Measurements from ENCODE around the gene TBL3. TPM values are rescaled to one million over a fixed set of nuclear protein-coding genes. Genes with fewer than 3 reads are reported as not detected.

The TBL3 gene
- total and polyA plus RNA-seq, 4 donors = 12.5 to 24.3 (median 14.2) TPM

GRCh38 chr16:1998852-1999801, 27.3 kb downstream of the TBL3 start:
- no peak overlapping the region for H3K27ac ChIP-seq (ENCODE audit: low read depth in 1 of 2, low read length in 2 of 2)
- H3K4me3 ChIP-seq (ENCODE audit: low read depth in 1 of 3, low read length in 3 of 3) = no peak overlapping the region
- peaks cover 24 to 67% (median 28%) of the 10 kb centered on the region in 4 donors for H3K36me3 ChIP-seq (ENCODE audit: control insufficient read depth in 4 of 4, insufficient read depth in 3 of 4, low read depth in 1 of 4, low read length in 3 of 4)
- H3K4me1 ChIP-seq (ENCODE audit: control insufficient read depth in 4 of 4, insufficient read depth in 4 of 4, low read length in 3 of 4) = peaks cover 2 to 9% (median 6%) of the 10 kb centered on the region in 4 donors
- H3K27me3 ChIP-seq (ENCODE audit: control insufficient read depth in 4 of 4, insufficient read depth in 4 of 4, low read length in 3 of 4) = no peaks in the 10 kb centered on the region
- WGBS = 96% methylated on average over 39 of the region's 39 CpGs
- H3K9me3 ChIP-seq (ENCODE audit: control insufficient read depth in 4 of 4, low read length in 3 of 4) = no peaks in the 10 kb centered on the region
- H3K9ac ChIP-seq (ENCODE audit: low read depth in 1 of 2, low read length in 2 of 2) = no peak overlapping the region
- TF ChIP-seq FOXA2 (IDR thresholded peaks at IDR 0.05) (no peak), YY1 (IDR thresholded peaks at IDR 0.05) (no peak), JUND (IDR thresholded peaks at IDR 0.05) (no peak), GABPA (IDR thresholded peaks at IDR 0.05 in 1 of 2, conservative IDR thresholded peaks at IDR 0.05 in 1 of 2) (no peak), RXRA (IDR thresholded peaks at IDR 0.05) (no peak), TAF1 (conservative IDR thresholded peaks at IDR 0.05) (no peak), HNF4A (conservative IDR thresholded peaks at IDR 0.05) (no peak), ATF3 (IDR thresholded peaks at IDR 0.05) (no peak), HNF4G (IDR thresholded peaks at IDR 0.05) (no peak), MAX (IDR thresholded peaks at IDR 0.05) (no peak), NR2F2 (IDR thresholded peaks at IDR 0.05) (no peak), RAD21 (IDR thresholded peaks at IDR 0.05) (no peak), SP1 (IDR thresholded peaks at IDR 0.05) (no peak)
- no peak for DNase-seq (ENCODE audit: low spot score)

- DNase-seq (ENCODE audit: low spot score) = no peak
- H3K27ac ChIP-seq (ENCODE audit: low read depth in 1 of 2, low read length in 2 of 2) = no peak overlapping the region
- WGBS = 93% methylated on average over 28 of the region's 28 CpGs
- no peak for TF ChIP-seq CTCF (IDR thresholded peaks at IDR 0.05; ENCODE audit: low read depth, low read length, missing input control)
- no peak for TF ChIP-seq YY1 (IDR thresholded peaks at IDR 0.05)
- TF ChIP-seq ZBTB33 (IDR thresholded peaks at IDR 0.05) = no peak
- no peak for TF ChIP-seq JUND (IDR thresholded peaks at IDR 0.05)
- no peak for TF ChIP-seq RXRA (IDR thresholded peaks at IDR 0.05)
- TF ChIP-seq EGR1 (IDR thresholded peaks at IDR 0.05; ENCODE audit: low read depth in 2 of 2) = no peak
- no peak for TF ChIP-seq ATF3 (IDR thresholded peaks at IDR 0.05)
- TF ChIP-seq GABPA (IDR thresholded peaks at IDR 0.05 in 1 of 2, conservative IDR thresholded peaks at IDR 0.05 in 1 of 2) = no peak
- TF ChIP-seq NR2F2 (IDR thresholded peaks at IDR 0.05) = no peak
- TF ChIP-seq SP1 (IDR thresholded peaks at IDR 0.05) = no peak
- TF ChIP-seq HNF4G (IDR thresholded peaks at IDR 0.05) = no peak
- H3K4me1 ChIP-seq (ENCODE audit: control insufficient read depth in 4 of 4, insufficient read depth in 4 of 4, low read length in 3 of 4) = peaks cover 10 to 18% (median 15%) of the 10 kb centered on the region in 4 donors
- no peak overlapping the region for H3K4me3 ChIP-seq (ENCODE audit: low read depth in 1 of 3, low read length in 3 of 3)
- no peaks in the 10 kb centered on the region for H3K9me3 ChIP-seq (ENCODE audit: control insufficient read depth in 4 of 4, low read length in 3 of 4)
- no peaks in the 10 kb centered on the region for H3K27me3 ChIP-seq (ENCODE audit: control insufficient read depth in 4 of 4, insufficient read depth in 4 of 4, low read length in 3 of 4)
- no peak overlapping the region for H3K9ac ChIP-seq (ENCODE audit: low read depth in 1 of 2, low read length in 2 of 2)
- peaks cover 24 to 67% (median 28%) of the 10 kb centered on the region in 4 donors for H3K36me3 ChIP-seq (ENCODE audit: control insufficient read depth in 4 of 4, insufficient read depth in 3 of 4, low read depth in 1 of 4, low read length in 3 of 4)
Observed at GRCh38 chr16:1999866-2000514, 28.1 kb downstream of the TBL3 start.
